ENCODE measurements around the gene DCUN1D3.

DNA sequence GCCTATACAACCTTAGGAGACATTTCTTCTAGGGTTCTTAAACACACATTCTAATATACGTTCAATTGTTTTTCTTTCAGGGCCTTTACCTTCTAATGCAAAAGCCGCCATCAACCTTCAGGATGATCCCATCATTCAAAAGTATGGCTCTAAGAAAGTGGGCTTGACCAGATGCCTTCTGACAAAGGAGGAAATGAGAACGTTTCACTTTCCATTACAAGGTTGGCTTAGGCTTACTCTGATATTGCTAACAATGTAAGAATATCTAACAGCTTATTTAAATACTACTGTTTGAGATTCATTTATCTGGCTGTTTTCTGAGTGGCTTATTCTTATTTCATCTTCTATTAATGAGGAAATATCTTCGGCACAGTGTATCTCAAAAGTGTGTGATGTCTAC lies 78.5 kb downstream of the DCUN1D3 start:
- TF ChIP-seq TAF1 (IDR thresholded peaks at IDR 0.05; ENCODE audit: borderline replicate concordance, low read depth, low read length) (no peak), POLR2A (IDR thresholded peaks at IDR 0.05; ENCODE audit: low read depth, low read length) (no peak)

All from GM12892 (cell line).